K562 (cell line): Measurements from ENCODE around the gene FNDC4. TPM values are rescaled to one million over a fixed set of nuclear protein-coding genes. Genes with fewer than 3 reads are reported as not detected.

Experiments used
- CHD7 ChIP-seq: fragments of 200-600 bp; sonication (generic); IDR thresholded peaks from one replicate; pipeline ENCODE4 v1.6.1; 2012; ENCODE audit warnings: mild to moderate bottlenecking, low read depth, low read length, inconsistent platforms
- GABPB2 ChIP-seq: fragments of 250-450 bp; sonication (Bioruptor Pico); conservative IDR thresholded peaks from 2 replicates; pipeline ENCODE4 v1.5.1; 2021; ENCODE audit warnings: mild to moderate bottlenecking
- MAFG ChIP-seq: fragments of 450-650 bp; conservative IDR thresholded peaks from 2 replicates; pipeline ENCODE4 v1.6.1; 2016; ENCODE audit warnings: missing genetic modification characterization, missing compliant biosample characterization
- NR2C2 ChIP-seq, 2 experiments: fragments of 200-800 bp in 1 of 2; sonication (Bioruptor generic) in 1 of 2; sonication (generic) in 1 of 2; formaldehyde crosslinking in 1 of 2; IDR thresholded peaks; 2 replicates each; pipeline versions ENCODE4 v1.6.1 to v1.8.0; 2016 to 2022; ENCODE audit warnings: mild to moderate bottlenecking in 1 of 2, missing compliant biosample characterization in 1 of 2, missing genetic modification characterization in 1 of 2, missing genetic modification reagents in 1 of 2
- PHF8 ChIP-seq: fragments of 200-600 bp; sonication (generic); IDR thresholded peaks from 2 replicates; pipeline ENCODE4 v1.6.1; 2012; ENCODE audit warnings: mixed run types, mild to moderate bottlenecking, inconsistent platforms, low read length, moderate library complexity, borderline replicate concordance
- PPARD ChIP-seq: fragments of 250-450 bp; sonication (Bioruptor Pico); IDR thresholded peaks from 2 replicates; pipeline ENCODE4 v1.8.0; 2022; ENCODE audit warnings: inconsistent platforms, mild to moderate bottlenecking, moderate library complexity
- RBM22 ChIP-seq: fragments of 200-400 bp; formaldehyde crosslinking; IDR thresholded peaks from 2 replicates; pipeline ENCODE4 v1.6.1; 2018; ENCODE audit warnings: low read length, low read depth; ENCODE audit not compliant: poor library complexity, severe bottlenecking
- RFX1 ChIP-seq: fragments of 450-650 bp; IDR thresholded peaks from 2 replicates; pipeline ENCODE4 v1.6.1; 2016; ENCODE audit warnings: mild to moderate bottlenecking, moderate library complexity
- TAF1 ChIP-seq: IDR thresholded peaks from 2 replicates; pipeline ENCODE4 v1.6.1; 2011; ENCODE audit warnings: mild to moderate bottlenecking, low read length, moderate library complexity; ENCODE audit not compliant: insufficient read depth, control insufficient read depth, severe bottlenecking; ENCODE audit errors: extremely low read depth
- ZKSCAN1 ChIP-seq: fragments of 150-350 bp; IDR thresholded peaks from 2 replicates; pipeline ENCODE4 v1.6.1; 2016; ENCODE audit warnings: low read depth, low read length
- ZNF212 ChIP-seq: fragments of 450-650 bp; formaldehyde crosslinking; IDR thresholded peaks from 2 replicates; pipeline ENCODE4 v1.4.0; 2020; ENCODE audit warnings: mild to moderate bottlenecking
- ZNF507 ChIP-seq: conservative IDR thresholded peaks from 2 replicates; pipeline ENCODE4 v1.6.1; 2017; ENCODE audit warnings: missing genetic modification characterization, missing compliant biosample characterization
- ZNF76 ChIP-seq: fragments of 250-450 bp; sonication (Bioruptor Pico); IDR thresholded peaks from 2 replicates; pipeline ENCODE4 v1.4.0; 2020; ENCODE audit warnings: mild to moderate bottlenecking, moderate library complexity, borderline replicate concordance
- ZNF766 ChIP-seq: fragments of 200-800 bp; sonication (Bioruptor generic); conservative IDR thresholded peaks from 2 replicates; pipeline ENCODE4 v1.6.1; 2016; ENCODE audit warnings: missing genetic modification characterization, missing compliant biosample characterization
- polyA plus RNA-seq, 8 experiments: library from polyadenylated mRNA; depleted of rRNA in 4 of 8; stranded (reverse) in 5 of 8; unstranded in 3 of 8; fragments of >200 nt; fragmentation: Nextera tagmentation in 2 of 8; fragmentation: Illumina TruSeq in 1 of 8; extraction: Ambion mirVana in 2 of 8; extraction: Trizol in 1 of 8; gene quantifications; 2 replicates each; pipeline versions ENCODE4 v1.2.1 to v1.2.3, GENCODE V29; 2011 to 2014; ENCODE audit warnings: inconsistent platforms in 1 of 8, missing spikeins in 1 of 8
- total RNA-seq, 7 experiments: library from RNA; depleted of rRNA in 6 of 7; stranded (reverse); fragments of >200 nt in 6 of 7; fragmentation: Illumina TruSeq in 2 of 7; extraction: Trizol in 2 of 7; gene quantifications; 2 replicates each; pipeline versions ENCODE4 v1.2.1 to v1.2.3, GENCODE V29; 2011 to 2021; ENCODE audit warnings: low replicate concordance in 1 of 7

FNDC4 gene
- total and polyA plus RNA-seq, 9 of the 15 experiments (the other 6 are each of a cell fraction or from before 2014, with no cell fraction given) = 0.28 to 4.9 (median 2.3) TPM

- TF ChIP-seq CHD7 (no peak), ZNF76 (CRISPR knock-in tag) (no peak), PPARD (CRISPR knock-in tag) (no peak), GABPB2 (CRISPR knock-in tag) (no peak), MAFG (tag) (no peak), NR2C2 (CRISPR knock-in tag; IDR thresholded peaks at IDR 0.05) (peak; percentile 86), NR2C2 (tag; IDR thresholded peaks at IDR 0.05) (peak; percentile 95), ZNF766 (CRISPR knock-in tag) (no peak), RFX1 (peak; percentile 98), PHF8 (peak; percentile 60; the same call in 1 of the 2 replicates), ZNF212 (no peak), RBM22 (no peak), ZKSCAN1 (peak; percentile 99), ZNF507 (tag) (no peak), TAF1 (peak; percentile 79)
Measured at GRCh38 chr2:27489498-27490397, 5.3 kb downstream of the FNDC4 start, which contains the start of gene IFT172 (continued).
